Measurements from ENCODE around the gene CCDC92.

The CCDC92 gene, protein sequence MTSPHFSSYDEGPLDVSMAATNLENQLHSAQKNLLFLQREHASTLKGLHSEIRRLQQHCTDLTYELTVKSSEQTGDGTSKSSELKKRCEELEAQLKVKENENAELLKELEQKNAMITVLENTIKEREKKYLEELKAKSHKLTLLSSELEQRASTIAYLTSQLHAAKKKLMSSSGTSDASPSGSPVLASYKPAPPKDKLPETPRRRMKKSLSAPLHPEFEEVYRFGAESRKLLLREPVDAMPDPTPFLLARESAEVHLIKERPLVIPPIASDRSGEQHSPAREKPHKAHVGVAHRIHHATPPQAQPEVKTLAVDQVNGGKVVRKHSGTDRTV

DNA sequence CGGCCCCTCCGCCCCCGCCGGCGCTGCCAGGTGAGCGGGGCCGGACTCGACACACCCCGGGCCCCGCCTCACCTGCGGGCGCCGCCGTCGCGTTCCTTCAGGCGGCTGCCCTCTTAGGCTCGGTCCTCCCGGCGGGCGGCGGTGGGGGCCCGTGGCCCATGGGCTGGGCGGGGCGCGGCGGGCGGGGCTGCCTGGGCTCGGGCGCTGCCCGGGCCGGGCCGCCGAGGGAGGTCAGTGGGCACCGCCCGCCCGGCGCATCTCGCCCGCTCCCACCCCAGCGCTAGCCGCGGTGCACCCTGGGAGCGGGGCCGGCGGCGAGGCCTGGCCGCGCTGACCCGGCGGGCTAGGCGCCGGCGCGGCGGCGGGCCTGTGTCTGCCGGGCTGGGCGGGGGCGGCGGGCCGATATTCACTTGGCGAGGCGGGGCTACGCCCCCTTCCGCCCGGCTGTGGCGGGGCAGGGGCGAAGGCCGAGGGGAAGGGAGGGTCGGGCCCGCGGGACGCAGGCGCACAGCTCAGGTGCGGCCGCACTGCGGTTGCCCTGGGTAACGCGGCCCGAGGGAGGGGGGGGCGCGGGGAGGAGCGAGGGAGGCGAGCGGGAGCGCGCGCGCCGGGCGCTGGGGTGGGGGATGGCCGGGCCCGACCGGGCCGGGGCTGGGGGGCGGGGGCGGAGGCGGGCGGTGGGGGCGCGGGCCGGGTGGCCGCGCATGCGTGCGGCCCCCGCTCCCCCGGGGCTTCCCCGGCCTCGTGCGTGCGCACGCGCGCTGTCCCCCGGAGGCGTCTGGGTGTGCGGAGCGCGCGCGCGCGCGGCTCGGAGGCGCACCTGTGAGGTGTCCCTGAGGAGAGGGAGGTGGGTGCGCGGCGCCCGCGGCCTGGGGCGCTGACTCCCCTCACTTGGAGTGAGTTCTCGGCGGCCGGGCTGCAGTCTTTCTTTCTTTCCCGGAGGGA is at the start of gene CCDC92, which contains the start of gene ZNF664:
Gene CCDC92, minus strand, starts transcription at position 375 of the 945 bp plus-strand sequence. CDS start 28,526 bp downstream, outside the sequence.
Gene ZNF664, plus strand, starts transcription at position 759 of the 945 bp plus-strand sequence. CDS start 38,930 bp downstream, outside the sequence.
- peak; percentile 86 to 95 (median 92) for DNase-seq

DNA sequence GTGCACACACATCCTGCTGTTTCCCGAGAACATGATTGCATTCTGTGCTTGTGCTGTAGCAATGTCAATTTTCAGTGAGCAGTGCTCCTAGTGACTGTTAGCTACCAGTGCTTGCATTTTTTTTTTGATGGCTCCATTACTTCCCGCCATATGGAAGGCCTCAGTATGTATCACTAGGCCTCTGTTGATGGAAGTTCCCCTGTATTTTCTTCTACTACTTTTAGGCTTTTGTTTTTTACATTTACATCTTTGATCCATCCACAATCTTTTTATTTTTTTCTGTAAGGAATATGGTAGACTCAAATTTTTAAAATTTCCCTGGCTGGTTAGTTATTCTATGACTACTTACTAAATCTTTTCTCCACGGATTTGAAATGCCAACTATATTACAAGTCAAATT is 49.5 kb upstream of the CCDC92 start:
- DNase-seq = no peak

DNA sequence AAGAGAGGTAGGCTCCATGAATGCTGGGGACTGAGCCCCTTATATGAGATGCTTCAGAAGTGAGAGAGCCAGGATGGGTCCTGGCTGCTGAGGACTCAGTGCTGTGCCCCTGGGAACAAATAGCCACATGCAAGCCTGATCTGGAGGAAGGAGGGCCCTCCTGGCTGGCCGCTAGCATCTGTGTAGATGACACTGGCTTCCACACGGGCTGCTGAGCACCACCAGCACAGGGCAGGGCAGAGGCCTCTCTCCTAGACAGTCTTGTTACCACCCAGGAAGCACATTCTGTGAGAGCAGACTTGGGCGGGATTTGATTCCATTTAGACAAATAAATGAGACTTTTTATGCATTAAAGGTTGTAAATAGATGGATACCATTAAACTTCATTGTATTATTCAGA is 48.4 kb upstream of the CCDC92 start:
- no peak for DNase-seq

DNA sequence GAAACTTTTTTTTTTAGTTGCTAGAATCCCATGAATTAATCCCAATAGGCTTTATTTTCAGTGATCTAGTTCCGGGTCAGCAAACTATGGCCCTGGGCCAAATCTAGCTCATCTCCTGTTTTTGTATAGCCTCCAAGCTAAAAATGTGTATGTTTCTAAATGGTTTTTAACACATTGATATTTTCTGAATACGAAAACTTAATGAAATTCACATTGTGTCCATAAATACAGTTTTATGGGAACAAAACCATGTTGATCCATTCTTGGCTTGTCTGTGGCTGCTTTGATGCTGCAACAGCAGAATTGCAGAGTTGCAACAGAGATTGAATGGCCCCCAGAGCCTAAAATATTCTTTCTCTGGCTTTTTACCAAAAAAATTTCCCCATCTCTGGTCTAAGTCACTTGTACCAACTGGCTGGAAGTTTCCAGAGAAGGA is 47.9 kb upstream of the CCDC92 start:
- no peak for DNase-seq

DNA sequence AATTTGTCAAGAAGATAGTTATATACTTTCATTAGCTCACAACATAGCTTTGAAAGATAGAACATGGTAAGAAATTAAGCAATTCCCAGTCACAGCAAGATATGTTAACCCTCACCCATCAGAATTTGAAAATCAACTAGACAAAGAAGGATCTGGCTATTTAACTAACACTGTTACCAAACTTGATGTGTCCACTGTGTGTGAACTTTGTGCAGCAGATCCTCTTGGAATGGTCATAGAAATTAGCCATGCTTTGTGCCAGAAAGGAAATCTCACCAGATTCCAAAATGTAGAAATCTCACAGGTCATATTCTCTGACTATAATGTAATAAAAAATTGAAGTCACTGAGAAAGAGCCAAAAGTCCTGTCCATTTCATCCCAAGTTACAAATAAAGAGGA is 46.5 kb upstream of the CCDC92 start:
- no peak for DNase-seq

DNA sequence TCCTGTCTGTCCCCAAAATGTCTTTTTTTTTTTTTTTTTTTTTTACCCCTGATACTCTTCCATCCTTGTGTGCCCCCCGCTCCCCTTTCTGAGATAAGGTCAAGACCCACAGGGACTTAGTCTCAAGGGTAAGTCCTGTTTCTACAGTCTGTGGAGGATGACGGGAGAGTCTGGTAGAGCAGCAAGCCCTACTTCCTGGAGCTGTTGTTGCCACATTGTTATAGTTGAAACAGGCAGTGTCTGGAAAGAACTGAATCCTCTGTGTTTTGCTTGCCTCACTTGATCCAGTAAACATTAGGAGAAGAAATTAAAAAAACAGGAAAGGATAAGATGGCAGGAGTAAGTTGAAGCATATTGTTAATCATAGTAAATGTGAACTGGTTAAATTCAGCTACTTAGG is 45.9 kb upstream of the CCDC92 start:
- DNase-seq = no peak

DNA sequence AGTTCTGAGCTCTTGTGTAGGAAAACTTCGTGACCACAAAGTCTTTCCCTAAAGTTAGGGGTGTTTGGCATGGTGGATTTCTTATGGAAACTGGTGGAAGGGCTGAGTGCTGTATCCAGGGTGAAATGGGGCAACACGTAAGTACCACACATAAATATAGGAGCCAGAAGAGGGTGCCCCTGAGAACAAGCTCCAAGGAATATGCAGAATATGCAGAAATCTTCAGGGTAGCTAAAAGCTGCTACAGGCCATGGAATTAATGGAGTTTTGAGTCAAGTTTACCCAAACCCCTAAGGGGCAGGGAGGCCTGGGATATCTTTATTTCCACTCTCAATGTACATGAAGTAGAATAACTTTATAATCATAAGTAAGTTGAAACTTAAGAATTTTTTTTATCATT is 44.4 kb upstream of the CCDC92 start:
- no peak for DNase-seq

DNA sequence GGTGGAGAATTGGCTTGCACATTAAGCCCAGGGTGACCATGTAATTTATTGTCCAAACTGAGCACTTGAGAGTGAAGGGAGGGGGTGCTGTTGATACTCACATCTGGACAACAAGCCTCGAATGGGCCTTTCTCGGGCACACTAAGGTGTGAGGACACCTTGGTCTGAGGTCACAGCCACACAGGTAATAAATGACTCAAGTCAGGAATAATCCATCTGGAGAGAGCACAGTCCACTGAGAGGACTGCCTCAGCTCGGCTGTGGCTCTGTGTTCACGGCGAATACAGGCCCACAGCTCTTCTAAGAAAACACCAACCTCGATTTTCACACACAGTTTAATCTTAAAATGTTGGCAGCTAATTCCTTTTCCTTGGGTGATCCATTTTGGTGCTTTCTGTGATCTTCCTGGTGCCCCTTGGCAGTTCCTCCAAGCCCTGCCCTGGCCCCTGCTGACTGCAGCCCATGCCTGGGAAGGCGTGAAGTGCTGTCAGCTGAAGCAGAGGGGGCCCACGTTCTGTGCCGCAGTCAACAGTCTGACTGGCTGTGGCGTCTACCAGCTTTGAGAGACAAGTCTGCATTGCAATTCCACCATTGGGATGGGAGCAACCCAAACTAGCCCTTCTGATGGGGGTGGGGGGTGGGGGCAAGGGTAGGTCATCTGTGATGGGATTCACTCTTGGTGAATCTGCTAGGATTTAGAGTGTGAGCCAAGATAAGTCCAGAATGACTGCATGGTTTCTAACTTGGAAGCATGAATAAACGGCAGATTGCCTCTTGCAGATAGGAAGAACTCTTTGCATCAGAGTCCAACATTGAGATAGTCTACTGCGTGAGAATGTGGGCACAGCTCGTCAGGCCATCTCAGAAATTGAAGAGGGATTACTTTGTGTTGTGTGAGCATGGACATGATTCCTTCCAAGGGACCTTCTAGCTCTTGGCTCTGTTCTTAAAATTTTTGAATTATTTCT is 43.1 kb upstream of the CCDC92 start:
- DNase-seq = no peak

DNA sequence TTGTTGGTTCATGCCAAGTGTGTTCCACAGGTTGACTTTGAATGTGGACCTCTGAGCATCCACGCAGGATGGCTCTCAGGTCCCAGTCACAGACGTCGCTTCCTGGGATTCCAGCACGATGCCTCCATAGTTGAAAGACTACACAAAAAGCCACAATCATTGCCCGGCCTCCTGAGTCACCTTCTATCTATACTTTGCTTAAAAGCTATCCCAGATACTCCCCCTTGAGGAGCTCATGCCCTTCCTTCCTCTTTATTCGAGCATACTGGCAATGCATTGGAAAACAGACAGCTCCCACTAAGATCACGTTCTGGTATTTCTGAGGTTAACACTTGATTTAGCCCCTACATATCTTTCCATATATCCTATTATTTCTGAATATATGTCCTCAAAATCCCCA is 40.4 kb upstream of the CCDC92 start:
- DNase-seq = no peak

DNA sequence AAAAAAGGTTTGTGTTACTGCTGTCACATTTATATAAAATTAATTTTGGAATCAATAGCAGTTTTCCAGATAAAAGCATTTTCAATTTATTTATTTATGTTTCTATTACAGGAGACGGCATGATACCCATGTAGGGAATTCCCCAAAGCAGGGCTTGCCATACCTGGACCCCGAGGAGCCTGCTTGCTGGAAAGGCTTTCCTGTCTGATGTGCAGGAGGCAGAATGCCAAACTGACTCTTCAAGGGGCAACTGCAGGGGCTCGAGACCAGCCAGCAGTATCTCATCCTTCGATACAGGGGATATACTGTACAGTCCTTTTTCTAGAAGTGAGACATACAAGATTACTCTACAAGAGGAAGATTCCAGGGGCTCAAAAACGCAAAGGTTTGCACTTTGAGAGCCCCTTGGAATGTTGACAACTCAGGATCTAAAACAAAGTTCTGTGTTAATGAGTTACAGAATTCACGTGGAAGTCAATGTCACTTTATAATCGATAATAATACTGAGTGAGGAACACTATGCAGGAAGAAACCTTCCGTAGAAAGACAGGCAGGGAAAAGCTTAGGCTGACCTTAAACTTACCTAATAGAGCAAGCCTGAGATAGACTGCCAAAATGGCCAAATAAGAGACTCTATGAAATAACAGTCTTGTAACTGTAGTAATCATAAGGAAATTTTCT is 38.9 kb upstream of the CCDC92 start:
- DNase-seq = no peak

DNA sequence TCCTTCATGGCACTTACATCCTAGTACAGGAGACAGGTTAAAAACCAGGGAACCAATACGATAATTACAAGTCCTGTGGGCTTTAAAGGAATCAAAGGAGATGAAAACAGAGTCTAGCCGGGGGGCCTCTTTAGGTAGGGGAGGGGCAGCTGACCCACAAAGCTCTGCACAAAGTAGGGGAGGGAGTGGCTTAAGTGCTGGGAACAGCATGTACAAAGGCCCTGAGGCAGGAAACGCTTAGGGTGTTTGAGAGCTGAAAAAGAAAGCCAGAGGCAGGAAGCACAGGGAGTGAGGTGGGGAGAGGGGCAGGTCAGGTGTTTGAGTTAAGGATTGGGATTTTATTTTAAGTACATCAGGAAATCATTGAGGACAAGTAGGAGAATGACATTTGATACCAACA is 38.1 kb upstream of the CCDC92 start:
- no peak for DNase-seq

DNA sequence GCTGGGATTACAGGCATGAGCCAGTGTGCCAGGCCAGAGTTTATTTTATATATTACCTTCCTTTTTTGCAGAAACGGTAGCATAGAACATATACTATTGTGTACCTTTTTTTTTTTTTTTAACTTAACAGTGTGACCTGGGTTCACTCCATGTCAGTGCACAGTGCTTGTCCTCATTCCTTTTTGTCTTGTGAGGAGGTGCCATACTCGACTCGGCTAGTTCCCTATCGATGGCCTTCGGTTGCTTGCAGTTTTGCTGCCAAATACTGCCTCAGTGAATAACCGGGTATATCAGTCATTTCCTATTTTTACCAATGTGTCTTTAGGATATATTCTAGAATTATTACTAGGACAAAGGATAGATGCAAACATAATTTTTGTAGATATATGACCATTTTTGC is 37.1 kb upstream of the CCDC92 start:
- no peak for DNase-seq

DNA sequence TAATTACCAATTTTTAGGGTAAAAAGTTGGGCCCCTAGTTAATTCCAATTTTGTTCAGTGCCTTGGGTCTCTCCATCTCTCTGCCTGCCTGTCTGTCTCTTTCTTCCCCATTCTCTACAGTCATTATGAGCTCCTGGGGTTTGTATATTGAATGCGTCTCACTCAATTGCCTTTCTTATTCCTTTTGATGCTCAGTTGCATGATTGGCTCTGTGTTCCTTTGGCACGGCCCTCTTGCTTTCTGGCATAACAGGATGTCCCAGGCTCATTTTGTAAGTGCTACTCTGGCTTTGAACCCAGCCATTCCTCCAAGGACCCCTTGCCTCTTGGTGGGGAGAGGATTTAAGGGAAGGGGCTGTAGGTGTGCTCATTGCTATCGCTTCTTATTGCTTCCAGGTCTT is 36.0 kb upstream of the CCDC92 start:
- DNase-seq = no peak

DNA sequence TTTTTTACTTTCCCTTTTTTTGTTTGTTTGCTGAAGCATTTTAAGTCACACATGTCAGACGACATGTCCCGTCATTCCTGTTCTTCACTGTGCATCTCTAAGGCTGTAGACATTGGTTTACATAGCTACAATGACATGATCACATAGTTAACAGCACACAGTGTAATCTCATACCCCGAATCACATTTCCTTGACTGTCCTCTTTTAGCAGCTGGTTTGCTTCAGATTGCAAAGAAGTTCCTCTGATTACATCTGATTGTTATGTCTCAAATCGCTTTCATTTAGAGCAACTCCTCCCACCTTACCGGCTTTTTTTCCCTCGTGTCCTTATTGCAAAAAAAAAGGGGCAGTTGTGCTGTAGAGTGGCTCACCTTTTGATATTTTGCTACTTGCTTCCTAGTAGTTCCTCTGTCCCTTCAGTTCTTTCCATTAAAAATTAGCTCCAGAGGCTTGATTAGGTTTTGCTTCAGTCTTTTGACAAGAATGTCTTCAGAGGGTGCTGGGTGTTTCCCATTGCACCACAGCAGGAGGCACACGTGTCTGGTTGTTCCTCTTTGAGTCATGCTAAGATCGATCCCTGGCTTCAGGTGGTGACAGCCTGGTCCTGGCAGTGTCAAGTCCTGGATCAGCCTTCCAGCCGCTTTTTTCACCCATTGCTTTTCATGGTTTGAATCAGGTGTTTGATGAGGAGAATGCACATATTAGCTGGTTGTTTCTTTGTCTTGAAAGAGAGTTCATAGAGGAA is 35.4 kb upstream of the CCDC92 start:
- no peak for DNase-seq

DNA sequence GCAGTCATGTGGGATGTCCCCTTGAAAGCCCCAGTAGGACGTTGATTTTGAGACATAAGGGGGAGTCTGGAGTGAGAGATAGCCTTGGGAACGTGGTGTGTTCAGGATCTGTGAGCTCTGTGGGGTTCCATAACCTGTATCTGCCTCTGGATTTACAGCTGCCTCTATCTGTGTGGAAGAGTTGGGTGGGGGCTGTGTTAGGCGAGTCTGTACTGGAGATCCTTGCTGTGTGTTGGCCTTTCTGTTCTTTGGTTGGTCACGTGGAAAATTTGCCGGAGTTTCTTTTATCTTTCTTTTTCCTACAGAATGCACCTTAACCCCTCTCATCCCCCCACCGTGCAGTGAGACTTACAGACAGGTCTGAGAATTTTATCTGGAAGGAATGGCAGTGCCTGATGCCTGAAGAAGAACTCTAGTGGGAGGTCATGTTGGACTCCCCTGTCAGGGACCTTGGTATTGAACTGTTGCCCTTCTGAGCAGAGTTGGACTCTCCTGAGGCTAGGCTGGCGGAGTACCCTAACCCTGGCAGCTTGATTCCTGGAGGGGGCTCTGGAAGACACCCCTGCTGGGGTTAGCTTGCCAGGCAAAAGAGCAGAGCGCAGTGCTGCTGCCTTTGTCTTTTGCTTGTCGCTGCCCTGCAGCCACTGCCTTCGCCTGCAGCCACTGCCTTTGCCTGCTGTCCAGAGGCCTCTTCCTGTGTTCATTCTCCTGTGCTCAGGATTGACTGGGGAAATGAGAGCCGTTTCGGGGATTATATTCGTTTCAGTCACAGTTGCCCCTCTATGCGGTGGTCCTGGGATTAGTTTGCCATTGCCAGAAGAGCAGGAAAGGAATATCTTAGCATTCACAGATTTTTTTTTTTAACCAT is 34.4 kb upstream of the CCDC92 start:
- no peak for DNase-seq

DNA sequence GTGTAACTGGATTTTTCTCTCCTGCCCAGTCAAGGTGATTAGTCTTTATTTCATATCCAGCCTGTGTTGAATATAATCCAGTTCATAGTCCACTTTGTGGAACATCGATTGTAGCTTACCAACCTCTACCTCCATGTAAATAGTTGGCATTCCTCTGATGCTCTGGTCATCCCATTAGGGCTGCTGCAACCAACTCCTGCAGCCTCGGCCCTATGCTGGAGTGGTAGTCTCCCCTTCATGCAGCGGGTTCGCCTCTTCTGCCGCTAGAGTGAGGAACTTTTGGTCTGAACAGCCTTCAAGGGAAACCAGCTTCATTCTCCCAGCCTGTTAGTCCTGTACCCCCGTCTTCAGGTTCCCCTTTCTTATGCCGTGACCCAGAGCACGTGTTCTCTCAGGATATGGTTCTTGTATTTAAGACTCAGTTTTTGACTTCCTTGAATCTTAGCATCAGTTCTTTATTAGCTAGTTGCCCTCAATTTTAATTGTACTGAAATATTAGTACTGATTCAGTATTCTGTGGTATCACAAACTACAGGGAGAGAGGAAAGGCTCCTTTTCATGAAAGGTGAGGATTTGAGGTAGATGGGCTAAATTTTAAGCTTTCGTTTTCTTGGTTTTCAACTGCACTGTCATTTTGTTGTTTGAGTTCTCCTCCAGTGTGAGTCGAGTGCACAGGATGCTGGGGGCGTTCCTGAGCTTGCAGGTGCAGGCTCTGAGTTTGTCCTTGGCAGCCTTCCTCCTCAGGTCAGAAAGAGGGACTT is 33.6 kb upstream of the CCDC92 start:
- DNase-seq = peak in 3 of 6 experiments; percentile 24 to 56 (median 27)

DNA sequence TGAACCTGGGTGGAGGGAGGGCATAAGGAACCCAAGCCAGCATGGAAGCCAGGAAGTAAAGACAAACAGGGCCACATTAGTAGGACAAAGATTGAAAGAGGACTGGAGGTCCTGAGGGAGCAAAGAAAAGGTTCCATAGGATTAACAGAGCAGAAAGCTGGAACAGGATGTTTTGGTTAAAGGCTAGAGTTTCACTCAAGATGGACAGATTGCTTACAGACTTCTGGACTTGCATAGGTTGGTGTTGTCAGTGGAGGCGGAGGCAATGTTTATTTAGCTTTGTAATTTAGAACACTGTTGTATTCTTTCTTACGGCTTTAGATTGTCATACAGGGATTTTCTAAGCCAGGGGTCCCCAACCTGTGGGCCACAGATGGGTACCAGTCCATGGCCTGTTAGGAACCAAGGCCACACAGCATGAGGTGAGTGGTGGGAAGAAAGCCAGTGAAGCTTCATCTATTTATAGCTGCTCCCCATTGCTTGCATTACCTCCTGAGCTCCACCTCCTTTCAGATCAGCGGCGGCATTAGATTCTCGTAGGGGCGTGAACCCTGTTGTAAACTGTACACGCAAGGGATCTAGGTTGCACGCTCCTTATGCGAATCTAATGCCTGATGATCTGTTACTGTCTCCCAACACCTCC is 31.7 kb upstream of the CCDC92 start:
- DNase-seq = no peak

DNA sequence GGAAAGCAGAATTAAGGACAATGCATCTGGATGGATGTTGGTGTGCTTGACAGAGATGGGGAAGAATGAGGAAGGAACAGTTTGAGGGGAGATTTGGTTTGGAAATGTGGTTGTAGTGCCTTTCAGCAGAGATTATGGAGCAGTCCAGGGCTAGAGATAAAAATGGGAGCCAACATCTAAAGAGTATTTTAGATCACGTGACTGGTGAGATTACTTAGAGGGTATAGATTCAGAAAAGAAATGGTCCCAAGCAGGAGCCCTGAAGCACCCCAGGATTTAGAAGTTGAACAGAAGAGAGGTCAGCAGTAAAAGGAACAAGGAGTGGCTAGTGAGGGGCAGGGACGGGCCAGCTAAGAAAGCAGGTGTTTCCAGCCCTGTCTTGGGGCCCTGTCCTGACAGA is 30.0 kb upstream of the CCDC92 start:
- no peak for DNase-seq
